H1 (cell line): ENCODE results near the gene ERCC6. TPM values are rescaled to one million over a fixed set of nuclear protein-coding genes. Genes with fewer than 3 reads are reported as not detected.

ENCODE experiments used
- CTCF ChIA-PET: fragments of 300-600 bp; sonication (Branson Sonifier 250); formaldehyde crosslinking; loops from one replicate; lab custom pipeline; 2021; ENCODE audit not compliant: partially characterized antibody; lab: Charles Lee
- POLR2A ChIA-PET: fragments of 300-600 bp; sonication (Branson Sonifier 250); formaldehyde crosslinking; loops from one replicate; lab custom pipeline; 2021; ENCODE audit warnings: inconsistent platforms; ENCODE audit not compliant: partially characterized antibody; lab: Charles Lee
- DNase-seq, 2 experiments: peaks; one replicate each; pipeline versions ENCODE4 v3.0.0 to v3.0.0-alpha.2; 2010 to 2022; ENCODE audit warnings: low spot score in 2 of 2, low read depth in 1 of 2, mixed read lengths in 1 of 2
- FAIRE-seq: peaks from 2 replicates; lab custom pipeline; 2011; peaks lifted over from hg19 to GRCh38; lab: Jason Lieb, UNC
- H2AFZ ChIP-seq: 2 replicates; pipeline ENCODE4 v1.8.1; 2012; ENCODE audit warnings: low read length, inconsistent platforms
- H2AK5ac ChIP-seq: 2 replicates; pipeline ENCODE4 v1.6.1; 2013; ENCODE audit warnings: low read depth, low read length
- H2BK120ac ChIP-seq: replicated peaks from 2 replicates; pipeline ENCODE3; 2013; ENCODE audit warnings: low read depth, low read length, inconsistent platforms
- H2BK12ac ChIP-seq: 2 replicates; pipeline ENCODE4 v1.6.1; 2013; ENCODE audit warnings: low read depth, low read length
- H2BK15ac ChIP-seq: 2 replicates; pipeline ENCODE4 v1.6.1; 2013; ENCODE audit warnings: low read length
- H2BK20ac ChIP-seq: 2 replicates; pipeline ENCODE4 v1.6.1; 2013; ENCODE audit warnings: low read length
- H2BK5ac ChIP-seq: 2 replicates; pipeline ENCODE4 v1.6.1; 2013; ENCODE audit warnings: low read depth, low read length
- H3K14ac ChIP-seq: 2 replicates; pipeline ENCODE4 v1.6.1; 2013; ENCODE audit warnings: inconsistent platforms; ENCODE audit not compliant: insufficient read length
- H3K18ac ChIP-seq: 2 replicates; pipeline ENCODE4 v1.6.1; 2013; ENCODE audit warnings: low read length; ENCODE audit errors: extremely low read depth
- H3K23ac ChIP-seq: 2 replicates; pipeline ENCODE4 v1.6.1; 2013; ENCODE audit warnings: inconsistent platforms; ENCODE audit not compliant: insufficient read length
- H3K23me2 ChIP-seq: 2 replicates; pipeline ENCODE4 v1.6.1; 2013; ENCODE audit warnings: low read depth, low read length
- H3K27ac ChIP-seq: 2 replicates; pipeline ENCODE4 v1.6.1; 2011; ENCODE audit warnings: low read depth, low read length, inconsistent platforms
- H3K27me3 ChIP-seq, 4 experiments: replicated peaks in 1 of 4; 1 replicate in 1 of 4; 2 replicates in 3 of 4; pipeline versions ENCODE4 v1.6.1 to v1.8.1; 2011 to 2013; ENCODE audit warnings: low read length in 3 of 4, mild to moderate bottlenecking in 3 of 4, inconsistent platforms in 2 of 4, mixed read lengths in 2 of 4, moderate library complexity in 1 of 4; ENCODE audit not compliant: control insufficient read depth in 3 of 4, insufficient read depth in 3 of 4; ENCODE audit errors: extremely low read depth in 1 of 4
- H3K36me3 ChIP-seq, 4 experiments: 2 replicates each; pipeline versions ENCODE4 v1.6.1 to v1.8.1; 2011 to 2013; ENCODE audit warnings: mild to moderate bottlenecking in 4 of 4, low read length in 3 of 4, moderate library complexity in 2 of 4, control low read depth in 1 of 4, inconsistent platforms in 1 of 4; ENCODE audit not compliant: insufficient read depth in 4 of 4, control insufficient read depth in 2 of 4
- H3K4ac ChIP-seq: replicated peaks from 2 replicates; pipeline ENCODE3; 2013; ENCODE audit warnings: low read length, low read depth, mixed read lengths, inconsistent platforms; ENCODE audit not compliant: insufficient read length
- H3K4me1 ChIP-seq, 4 experiments: replicated peaks in 1 of 4; 1 replicate in 1 of 4; 2 replicates in 3 of 4; pipeline versions ENCODE4 v1.6.1 to v1.8.1; 2011 to 2013; ENCODE audit warnings: low read length in 3 of 4, inconsistent platforms in 2 of 4, mixed read lengths in 1 of 4; ENCODE audit not compliant: insufficient read depth in 4 of 4, control insufficient read depth in 3 of 4
- H3K4me2 ChIP-seq, 2 experiments: 2 replicates each; pipeline versions ENCODE4 v1.6.1 to v1.8.1; 2011 to 2013; ENCODE audit warnings: low read depth in 2 of 2, low read length in 2 of 2, control low read depth in 1 of 2, inconsistent platforms in 1 of 2, mild to moderate bottlenecking in 1 of 2; ENCODE audit not compliant: insufficient read depth in 1 of 2
- H3K4me3 ChIP-seq, 4 experiments: fragments of 200-600, 300-600 bp in 1 of 4; sonication (generic), shearing (Covaris generic), sonication (Bioruptor Twin) in 1 of 4; 2 replicates each; pipeline versions ENCODE4 v1.5.1 to v1.8.1; 2011 to 2016; ENCODE audit warnings: low read length in 4 of 4, low read depth in 3 of 4, control low read depth in 2 of 4, inconsistent platforms in 2 of 4, mild to moderate bottlenecking in 2 of 4, mixed read lengths in 1 of 4, moderate library complexity in 1 of 4; ENCODE audit not compliant: insufficient read depth in 2 of 4; ENCODE audit errors: extremely low read depth in 1 of 4
- H3K56ac ChIP-seq: replicated peaks from 2 replicates; pipeline ENCODE3; 2013; ENCODE audit warnings: low read depth, mild to moderate bottlenecking, mixed read lengths, low read length, inconsistent platforms; ENCODE audit not compliant: insufficient read length
- H3K79me1 ChIP-seq: 2 replicates; pipeline ENCODE4 v1.6.1; 2013; ENCODE audit warnings: low read depth, low read length, control low read depth
- H3K79me2 ChIP-seq, 2 experiments: 2 replicates each; pipeline versions ENCODE4 v1.6.1 to v1.8.1; 2012 to 2013; ENCODE audit warnings: low read length in 2 of 2, mild to moderate bottlenecking in 2 of 2, inconsistent platforms in 1 of 2; ENCODE audit not compliant: insufficient read depth in 2 of 2, control insufficient read depth in 1 of 2
- H3K9ac ChIP-seq, 4 experiments: replicated peaks in 1 of 4; 1 replicate in 1 of 4; 2 replicates in 3 of 4; pipeline versions ENCODE4 v1.6.1 to v1.8.1; 2011 to 2013; ENCODE audit warnings: low read depth in 3 of 4, low read length in 3 of 4, control low read depth in 2 of 4, mild to moderate bottlenecking in 2 of 4, moderate library complexity in 2 of 4, inconsistent platforms in 1 of 4; ENCODE audit errors: extremely low read depth in 1 of 4
- H3K9me3 ChIP-seq, 2 experiments: 2 replicates each; pipeline versions ENCODE4 v1.6.1 to v1.8.1; 2012 to 2013; ENCODE audit warnings: mild to moderate bottlenecking in 2 of 2, moderate library complexity in 2 of 2, control low read depth in 1 of 2, inconsistent platforms in 1 of 2, low read depth in 1 of 2, low read length in 1 of 2, mixed read lengths in 1 of 2; ENCODE audit not compliant: insufficient read depth in 2 of 2
- H4K20me1 ChIP-seq, 2 experiments: replicated peaks in 1 of 2; 2 replicates each; pipeline versions ENCODE3 to v1.8.1; 2011 to 2013; ENCODE audit warnings: inconsistent platforms in 2 of 2, low read length in 2 of 2, mild to moderate bottlenecking in 1 of 2; ENCODE audit not compliant: insufficient read depth in 2 of 2, control insufficient read depth in 1 of 2
- H4K5ac ChIP-seq: 2 replicates; pipeline ENCODE4 v1.6.1; 2013; ENCODE audit warnings: low read length, low read depth, mixed read lengths, inconsistent platforms; ENCODE audit not compliant: insufficient read length
- H4K8ac ChIP-seq: 2 replicates; pipeline ENCODE4 v1.8.0; 2013; ENCODE audit warnings: mild to moderate bottlenecking, moderate library complexity, low read length, inconsistent platforms; ENCODE audit not compliant: insufficient read depth; ENCODE audit errors: extremely low read depth
- H4K91ac ChIP-seq: replicated peaks from 2 replicates; pipeline ENCODE3; 2013; ENCODE audit warnings: low read length, mixed read lengths, inconsistent platforms; ENCODE audit not compliant: insufficient read length
- BACH1 ChIP-seq: IDR thresholded peaks from 2 replicates; pipeline ENCODE4 v1.6.1; 2012; ENCODE audit warnings: low read length, improper control_type of control experiment
- CBX8 ChIP-seq: fragments of 300-800, 300-1000 bp; sonication (generic); IDR thresholded peaks from 2 replicates; pipeline ENCODE4 v1.7.1; 2016; ENCODE audit warnings: low read depth, low read length, borderline replicate concordance
- EZH2 ChIP-seq: fragments of 200-600 bp; sonication (generic); IDR thresholded peaks from 2 replicates; pipeline ENCODE4 v1.7.1; 2012; ENCODE audit warnings: low read depth, mild to moderate bottlenecking, moderate library complexity, low read length, inconsistent platforms; ENCODE audit not compliant: severe bottlenecking
- HDAC6 ChIP-seq: IDR thresholded peaks from one replicate; pipeline ENCODE4 v1.7.1; 2012; ENCODE audit warnings: low read depth, mild to moderate bottlenecking, inconsistent platforms, low read length, moderate library complexity
- KDM5A ChIP-seq: fragments of 200-600 bp; IDR thresholded peaks from 2 replicates; pipeline ENCODE4 v1.7.1; 2012; ENCODE audit warnings: mild to moderate bottlenecking, low read length, inconsistent platforms, mixed read lengths
- SIN3A ChIP-seq, 2 experiments: IDR thresholded peaks in 1 of 2; conservative IDR thresholded peaks in 1 of 2; 2 replicates each; pipeline ENCODE4 v1.6.1; 2011 to 2012; ENCODE audit warnings: low read length in 2 of 2, improper control_type of control experiment in 1 of 2, low read depth in 1 of 2, mild to moderate bottlenecking in 1 of 2
- SIRT6 ChIP-seq: IDR thresholded peaks from one replicate; pipeline ENCODE4 v1.7.1; 2012; ENCODE audit warnings: low read length, inconsistent platforms
- SIX5 ChIP-seq: IDR thresholded peaks from 2 replicates; pipeline ENCODE4 v1.6.1; 2011; ENCODE audit warnings: mild to moderate bottlenecking, low read depth, low read length
- SUZ12 ChIP-seq: fragments of 200-600 bp; sonication (generic); IDR thresholded peaks from 2 replicates; pipeline ENCODE4 v1.6.1; 2012; ENCODE audit warnings: mild to moderate bottlenecking, inconsistent platforms, low read length, moderate library complexity, mixed read lengths
- ZNF274 ChIP-seq: IDR thresholded peaks from 2 replicates; pipeline ENCODE4 v1.7.0; 2012; ENCODE audit warnings: low read length, borderline replicate concordance; ENCODE audit errors: extremely low read depth
- WGBS, 2 experiments: shearing (Covaris generic) in 1 of 2; methylation state at CpG; one replicate each; pipeline versions ENCODE4 v1.1.6 to v1.1.7; 2013 to 2015; ENCODE audit warnings: low lambda C conversion rate in 2 of 2, mixed read lengths in 2 of 2, inconsistent platforms in 1 of 2, low coverage in 1 of 2, missing lambda C conversion rate in 1 of 2; ENCODE audit not compliant: insufficient replicate concordance in 2 of 2, insufficient coverage in 1 of 2, insufficient read length in 1 of 2; ENCODE audit errors: extremely low coverage in 1 of 2, missing lambda C conversion rate in 1 of 2; 5-methylcytosine and 5-hydroxymethylcytosine counted together
- polyA plus RNA-seq, 7 experiments: library from polyadenylated mRNA; depleted of rRNA in 3 of 7; stranded (reverse) in 5 of 7; unstranded in 2 of 7; fragments of >200 nt in 5 of 7; fragments of 200-250 nt in 2 of 7; gene quantifications; 1 replicate in 5 of 7; 2 replicates in 1 of 7; 4 replicates in 1 of 7; pipeline versions ENCODE4 v1.2.1 to v1.2.3, GENCODE V29; 2011 to 2013; ENCODE audit warnings: missing spikeins in 2 of 7, mixed read lengths in 2 of 7
- total RNA-seq: library from RNA; stranded (reverse); fragmentation: NEBNext Ultra II Directional; extraction: Animal tissue kit (Norgen Biotek cat#: 25700); gene quantifications from 2 replicates; pipeline ENCODE4 v1.2.1, GENCODE V29; 2021
- TF ChIP-seq, protein P1 (sequence below): IDR thresholded peaks from 2 replicates; pipeline ENCODE4 v1.6.1; 2012; ENCODE audit warnings: low read length, inconsistent platforms

The ERCC6 gene
- total and polyA plus RNA-seq, 2 of the 8 experiments (the other 6 are each of a cell fraction or from before 2014, with no cell fraction given): 4.1 to 11.9 TPM

DNA sequence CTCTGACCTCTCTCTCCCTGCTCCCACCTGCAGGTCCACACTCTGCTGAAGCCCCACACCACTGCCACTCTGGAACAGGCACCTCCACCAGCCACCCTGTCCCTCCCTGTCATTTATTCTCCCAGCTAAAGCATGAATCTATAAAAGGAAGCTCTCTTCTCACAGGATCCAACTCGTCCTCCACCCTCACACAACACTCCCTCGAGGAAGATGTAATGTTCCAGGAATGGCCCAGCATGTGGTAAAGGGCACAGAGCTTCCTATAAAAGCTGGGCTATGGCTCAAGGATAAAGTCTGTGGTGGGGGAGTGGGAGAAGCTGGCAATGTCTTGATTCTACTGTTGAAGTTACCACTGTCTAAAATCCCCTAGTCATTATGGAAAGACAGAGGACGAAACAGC, 67.4 kb downstream of the ERCC6 start:
- no peak overlapping the region for H2BK15ac ChIP-seq
- no peaks in the 10 kb centered on the region for H3K27me3 ChIP-seq
- CTCF ChIA-PET: interaction anchor here (0.8 to 1.4 kb wide), 2 partner anchors 41 to 64 kb away, joined by 3 to 4 read pairs; no protein-coding TSS in a partner anchor
- TF ChIP-seq SIRT6 (no peak), SUZ12 (no peak), KDM5A (no peak), ZNF274 (no peak), SIN3A (conservative IDR thresholded peaks at IDR 0.05 in 1 of 2, IDR thresholded peaks at IDR 0.05 in 1 of 2; ENCODE audit: low read depth in 1 of 2, low read length in 2 of 2) (no peak), BACH1 (no peak), CBX8 (no peak), SIX5 (no peak), EZH2 (no peak), HDAC6 (no peak)
- TF ChIP-seq, protein P1, sequence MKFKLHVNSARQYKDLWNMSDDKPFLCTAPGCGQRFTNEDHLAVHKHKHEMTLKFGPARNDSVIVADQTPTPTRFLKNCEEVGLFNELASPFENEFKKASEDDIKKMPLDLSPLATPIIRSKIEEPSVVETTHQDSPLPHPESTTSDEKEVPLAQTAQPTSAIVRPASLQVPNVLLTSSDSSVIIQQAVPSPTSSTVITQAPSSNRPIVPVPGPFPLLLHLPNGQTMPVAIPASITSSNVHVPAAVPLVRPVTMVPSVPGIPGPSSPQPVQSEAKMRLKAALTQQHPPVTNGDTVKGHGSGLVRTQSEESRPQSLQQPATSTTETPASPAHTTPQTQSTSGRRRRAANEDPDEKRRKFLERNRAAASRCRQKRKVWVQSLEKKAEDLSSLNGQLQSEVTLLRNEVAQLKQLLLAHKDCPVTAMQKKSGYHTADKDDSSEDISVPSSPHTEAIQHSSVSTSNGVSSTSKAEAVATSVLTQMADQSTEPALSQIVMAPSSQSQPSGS: no peak

More for the DNA sequence above, 67.4 kb downstream of the ERCC6 start:
- no peak overlapping the region for H2AFZ ChIP-seq
- 82% methylated on average over 3 of the region's 3 CpGs; no CpG with 5 or more reads in 1 of the 2 experiments for WGBS, 2 experiments
- no peaks in the 10 kb centered on the region for H4K20me1 ChIP-seq
- no peaks in the 10 kb centered on the region for H3K9me3 ChIP-seq
- no peak overlapping the region for H3K4ac ChIP-seq
- H3K14ac ChIP-seq: no peak overlapping the region
- no peak overlapping the region for H3K27ac ChIP-seq
- DNase-seq (no peak), FAIRE-seq (no peak)
- peaks cover 0 to 3% (median 2%) of the 10 kb centered on the region in 4 experiments; a peak in 3 of 8 replicates for H3K36me3 ChIP-seq
- H3K23ac ChIP-seq: no peak overlapping the region
- H4K8ac ChIP-seq: no peak overlapping the region
- no peak overlapping the region for H3K18ac ChIP-seq
- no peak overlapping the region for H2BK12ac ChIP-seq
- H3K79me1 ChIP-seq: no peaks in the 10 kb centered on the region
- no peaks in the 10 kb centered on the region for H3K79me2 ChIP-seq
- no peak overlapping the region for H2BK20ac ChIP-seq
- H3K23me2 ChIP-seq: no peaks in the 10 kb centered on the region
- no peak overlapping the region for H4K91ac ChIP-seq
- POLR2A ChIA-PET: no interaction called here
- no peak overlapping the region for H2BK5ac ChIP-seq
- H3K56ac ChIP-seq: no peak overlapping the region
- H3K9ac ChIP-seq: no peak overlapping the region
- no peak overlapping the region for H3K4me2 ChIP-seq
- no peak overlapping the region for H2AK5ac ChIP-seq
- no peak overlapping the region for H2BK120ac ChIP-seq
- H3K4me3 ChIP-seq: no peak overlapping the region
- no peak overlapping the region for H4K5ac ChIP-seq
- H3K4me1 ChIP-seq: no peaks in the 10 kb centered on the region
